Osteocyte (in vitro differentiated cells): ENCODE measurements around the gene FRMD3. TPM values are rescaled to one million over a fixed set of nuclear protein-coding genes. Genes with fewer than 3 reads are reported as not detected.

Experiments
- DNase-seq: peaks from one replicate; pipeline ENCODE4 v3.0.0; 2021; ENCODE audit warnings: mixed read lengths; ENCODE audit not compliant: unreplicated experiment; ENCODE audit errors: extremely low spot score
- H3K27ac Mint-ChIP-seq: one replicate; pipeline ENCODE4 v1.8.0; 2021; ENCODE audit warnings: mild to moderate bottlenecking, mixed read lengths; ENCODE audit not compliant: unreplicated experiment
- H3K27me3 Mint-ChIP-seq: one replicate; pipeline ENCODE4 v1.8.0; 2021; ENCODE audit warnings: mixed read lengths; ENCODE audit not compliant: unreplicated experiment
- H3K36me3 Mint-ChIP-seq: one replicate; pipeline ENCODE4 v1.8.0; 2021; ENCODE audit warnings: mixed read lengths; ENCODE audit not compliant: unreplicated experiment
- H3K4me1 Mint-ChIP-seq: one replicate; pipeline ENCODE4 v1.8.0; 2021; ENCODE audit warnings: mixed read lengths; ENCODE audit not compliant: unreplicated experiment
- H3K4me3 Mint-ChIP-seq: one replicate; pipeline ENCODE4 v1.8.0; 2021; ENCODE audit warnings: mild to moderate bottlenecking, moderate library complexity, mixed read lengths; ENCODE audit not compliant: unreplicated experiment
- H3K9me3 Mint-ChIP-seq: one replicate; pipeline ENCODE4 v1.8.0; 2021; ENCODE audit warnings: mixed read lengths; ENCODE audit not compliant: unreplicated experiment
- total RNA-seq: library from RNA; stranded (reverse); gene quantifications from 2 replicates; pipeline ENCODE4 v1.2.1, GENCODE V29; 2021
- TF ChIP-seq, protein P1 (sequence below): fragments of 200-600 bp; sonication (generic); IDR thresholded peaks from 2 replicates; pipeline ENCODE4 v1.5.0; 2021; ENCODE audit warnings: antibody characterized with exemption, mild to moderate bottlenecking, moderate library complexity

FRMD3 gene
- total RNA-seq, 1 donor from 2014 or later: 0.35 TPM

DNA sequence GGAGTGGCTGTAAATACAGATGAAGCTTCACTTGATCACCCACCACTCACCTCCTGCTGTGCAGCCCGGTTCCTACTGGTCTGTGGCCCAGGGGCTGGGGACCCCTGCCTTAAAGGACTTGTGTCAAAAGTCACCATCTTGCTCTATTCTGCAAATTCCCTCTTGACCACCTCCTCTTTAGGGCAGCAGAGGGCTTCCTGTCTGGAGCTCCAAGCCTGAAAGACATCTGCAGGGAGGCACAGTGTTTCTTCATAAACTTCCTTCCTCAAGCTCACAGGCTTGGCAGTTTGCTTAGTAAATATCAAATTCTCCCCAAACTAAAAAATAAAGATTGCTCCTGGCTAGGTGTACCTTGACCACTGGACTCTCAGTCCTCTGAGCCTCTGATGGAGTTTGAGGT is 104.4 kb downstream of the FRMD3 start:
- Mint-ChIP-seq H3K36me3 (no peaks in the 10 kb centered on the region), H3K4me3 (no peak overlapping the region), H3K27me3 (peaks cover 4% of the 10 kb centered on the region), H3K4me1 (peaks cover 9% of the 10 kb centered on the region), H3K27ac (no peak overlapping the region), H3K9me3 (no peaks in the 10 kb centered on the region)
- TF ChIP-seq, protein P1, sequence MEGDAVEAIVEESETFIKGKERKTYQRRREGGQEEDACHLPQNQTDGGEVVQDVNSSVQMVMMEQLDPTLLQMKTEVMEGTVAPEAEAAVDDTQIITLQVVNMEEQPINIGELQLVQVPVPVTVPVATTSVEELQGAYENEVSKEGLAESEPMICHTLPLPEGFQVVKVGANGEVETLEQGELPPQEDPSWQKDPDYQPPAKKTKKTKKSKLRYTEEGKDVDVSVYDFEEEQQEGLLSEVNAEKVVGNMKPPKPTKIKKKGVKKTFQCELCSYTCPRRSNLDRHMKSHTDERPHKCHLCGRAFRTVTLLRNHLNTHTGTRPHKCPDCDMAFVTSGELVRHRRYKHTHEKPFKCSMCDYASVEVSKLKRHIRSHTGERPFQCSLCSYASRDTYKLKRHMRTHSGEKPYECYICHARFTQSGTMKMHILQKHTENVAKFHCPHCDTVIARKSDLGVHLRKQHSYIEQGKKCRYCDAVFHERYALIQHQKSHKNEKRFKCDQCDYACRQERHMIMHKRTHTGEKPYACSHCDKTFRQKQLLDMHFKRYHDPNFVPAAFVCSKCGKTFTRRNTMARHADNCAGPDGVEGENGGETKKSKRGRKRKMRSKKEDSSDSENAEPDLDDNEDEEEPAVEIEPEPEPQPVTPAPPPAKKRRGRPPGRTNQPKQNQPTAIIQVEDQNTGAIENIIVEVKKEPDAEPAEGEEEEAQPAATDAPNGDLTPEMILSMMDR: no peak
- DNase-seq: no peak

DNA sequence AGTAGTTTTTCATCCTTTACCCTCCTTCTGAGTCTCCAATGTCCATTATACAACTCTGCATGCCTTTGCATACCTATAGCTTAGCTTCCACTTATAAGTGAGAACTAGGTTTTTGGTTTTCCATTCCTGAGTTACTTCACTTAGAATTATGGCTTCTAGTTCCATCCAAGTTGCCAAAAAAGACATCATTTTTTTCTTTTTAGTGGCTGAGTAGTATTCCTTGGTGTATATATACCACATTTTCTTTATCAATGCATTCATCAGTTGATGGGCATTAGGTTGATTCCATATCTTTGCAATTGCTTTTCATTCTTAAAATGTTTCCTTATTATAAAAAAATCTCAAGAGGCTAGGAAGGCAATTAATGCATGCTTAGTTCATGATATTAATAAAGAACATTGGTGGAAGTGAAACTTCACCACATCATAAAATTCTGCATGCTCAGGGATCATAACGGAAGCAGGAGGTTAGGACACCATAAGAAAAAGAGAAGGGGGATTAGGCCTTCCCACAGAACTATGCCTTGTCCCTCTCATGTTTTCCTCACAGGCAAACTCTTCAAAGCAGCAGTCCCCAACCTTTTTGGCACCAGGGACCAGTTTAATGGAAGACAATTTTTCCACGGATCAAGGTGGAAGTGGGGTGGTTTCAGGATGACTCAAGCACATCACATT is 105.2 kb downstream of the FRMD3 start:
- Mint-ChIP-seq H3K27ac (no peak overlapping the region), H3K27me3 (peaks cover 4% of the 10 kb centered on the region), H3K4me1 (peaks cover 9% of the 10 kb centered on the region), H3K36me3 (no peaks in the 10 kb centered on the region), H3K9me3 (no peaks in the 10 kb centered on the region), H3K4me3 (no peak overlapping the region)
- no peak for DNase-seq
- TF ChIP-seq, protein P1: no peak

DNA sequence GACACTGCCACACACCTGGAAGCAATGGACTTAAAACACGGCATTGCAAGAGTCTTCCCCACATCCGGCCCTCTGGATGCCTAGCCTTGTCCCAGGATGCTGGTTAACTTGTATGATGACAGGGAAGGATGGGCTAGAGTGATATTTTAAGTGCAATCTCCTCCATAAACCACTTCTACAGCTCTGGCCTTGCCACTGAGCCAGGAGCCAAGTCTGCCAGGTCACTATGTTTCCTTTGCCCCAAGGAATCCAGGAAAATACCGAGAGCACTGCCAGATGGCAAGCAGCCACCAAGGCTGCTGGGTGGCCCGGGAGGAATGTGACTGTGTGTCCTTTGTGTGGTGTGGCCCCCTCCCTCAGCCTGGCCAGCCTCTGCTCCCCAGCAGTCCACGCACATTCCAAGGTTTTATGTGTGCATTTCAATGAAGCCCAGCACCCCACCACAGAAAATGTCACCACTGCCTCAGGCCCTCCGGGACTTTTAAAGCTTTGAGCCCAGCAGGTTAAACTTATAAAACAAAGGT is 106.0 kb downstream of the FRMD3 start:
- no peaks in the 10 kb centered on the region for H3K9me3 Mint-ChIP-seq
- peaks cover 9% of the 10 kb centered on the region for H3K4me1 Mint-ChIP-seq

DNA sequence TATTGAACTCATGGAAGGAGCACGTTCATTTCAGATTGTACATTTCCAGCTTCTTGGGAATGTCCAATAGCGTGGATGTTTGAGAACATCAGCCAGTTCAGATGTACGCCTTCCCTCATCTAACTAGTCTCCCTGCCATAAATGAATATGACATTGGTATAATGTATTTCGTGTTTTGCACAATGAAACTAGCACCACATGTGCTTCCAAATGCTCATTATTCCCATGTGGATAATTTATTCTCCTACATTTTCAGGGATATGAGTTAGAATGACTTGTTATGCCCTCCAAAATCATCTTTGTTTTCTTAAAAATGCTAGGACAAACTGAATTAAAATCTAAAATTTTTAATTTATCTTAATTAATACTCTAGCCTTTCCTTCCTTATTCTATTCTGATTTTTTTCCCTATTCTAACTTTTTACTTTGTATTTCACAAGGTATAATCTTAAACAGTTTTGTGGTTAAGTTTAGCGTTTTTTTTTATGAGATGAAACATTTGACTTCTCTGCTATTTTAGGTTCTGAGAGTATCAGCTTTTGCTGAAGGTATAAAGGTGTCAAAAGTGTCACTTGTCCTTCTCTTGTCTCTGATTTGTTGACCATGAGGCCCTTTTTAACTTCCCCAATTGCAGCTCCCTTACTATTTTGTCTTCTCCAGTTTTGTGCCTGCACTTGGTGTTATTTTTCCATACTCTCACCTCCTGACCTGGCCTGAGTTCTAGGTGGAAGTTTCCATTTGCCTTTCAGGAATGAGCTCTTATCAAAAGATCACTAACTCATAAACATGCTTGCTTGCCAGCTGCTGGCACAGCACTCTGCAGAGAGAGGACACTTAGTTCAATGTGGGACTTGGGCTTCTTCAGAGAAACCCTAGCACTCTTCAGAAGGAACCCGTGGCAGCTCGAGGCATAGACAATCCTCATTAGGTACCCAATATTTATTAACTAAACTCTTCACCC is 106.8 kb downstream of the FRMD3 start:
- TF ChIP-seq, protein P1: no peak
- Mint-ChIP-seq H3K4me3 (no peak overlapping the region), H3K36me3 (no peaks in the 10 kb centered on the region), H3K27ac (no peak overlapping the region), H3K4me1 (peaks cover 9% of the 10 kb centered on the region), H3K27me3 (no peaks in the 10 kb centered on the region), H3K9me3 (no peaks in the 10 kb centered on the region)
- no peak for DNase-seq

More for the DNA sequence above, 106.0 kb downstream of the FRMD3 start:
- H3K36me3 Mint-ChIP-seq: no peaks in the 10 kb centered on the region
- H3K4me3 Mint-ChIP-seq: no peak overlapping the region
- TF ChIP-seq, protein P1: no peak
- no peak for DNase-seq
- peak overlapping the region; percentile 52 for H3K27ac Mint-ChIP-seq
- H3K27me3 Mint-ChIP-seq: no peaks in the 10 kb centered on the region

DNA sequence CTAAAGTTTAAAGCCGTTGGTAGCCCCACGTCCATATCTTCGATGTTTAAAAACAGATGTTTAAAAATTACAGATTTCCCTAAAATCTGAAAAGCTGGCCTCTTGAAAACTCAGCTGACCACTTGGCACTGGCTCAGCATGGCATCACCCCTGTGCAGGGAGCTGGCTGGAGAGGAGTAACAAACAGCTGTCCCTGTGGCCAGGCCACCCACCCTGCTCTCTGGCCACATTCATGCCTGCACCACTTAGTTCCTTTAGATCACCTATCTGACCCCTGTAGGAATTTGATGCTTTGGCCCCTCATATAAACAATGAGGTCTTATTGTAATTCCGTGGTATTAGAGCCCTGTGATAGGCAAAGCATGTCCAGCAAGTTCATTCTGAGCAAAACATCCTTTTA is 107.5 kb downstream of the FRMD3 start:
- no peak overlapping the region for H3K27ac Mint-ChIP-seq
- DNase-seq: no peak

More for the DNA sequence above, 107.5 kb downstream of the FRMD3 start:
- Mint-ChIP-seq H3K4me3 (no peak overlapping the region), H3K4me1 (peaks cover 9% of the 10 kb centered on the region), H3K9me3 (no peaks in the 10 kb centered on the region), H3K36me3 (no peaks in the 10 kb centered on the region), H3K27me3 (no peaks in the 10 kb centered on the region)
- TF ChIP-seq, protein P1: no peak
